Activated naive CD8-positive, alpha-beta T cell treated with anti-CD3 and anti-CD28 coated beads, Interleukin-2, amount 50 U/mL, for 16 hours (primary cell): ENCODE results near the gene BPIFB3.
"Not testable (repeated sequence)": the region's sequence is repeated elsewhere in the genome, so short reads cannot be mapped to it uniquely, and the experiment has no call there.

Source experiments
- DNase-seq: peaks from one replicate; pipeline ENCODE4 v3.0.0-alpha.2; 2020; ENCODE audit warnings: low read depth, low spot score

BPIFB3 gene

DNA sequence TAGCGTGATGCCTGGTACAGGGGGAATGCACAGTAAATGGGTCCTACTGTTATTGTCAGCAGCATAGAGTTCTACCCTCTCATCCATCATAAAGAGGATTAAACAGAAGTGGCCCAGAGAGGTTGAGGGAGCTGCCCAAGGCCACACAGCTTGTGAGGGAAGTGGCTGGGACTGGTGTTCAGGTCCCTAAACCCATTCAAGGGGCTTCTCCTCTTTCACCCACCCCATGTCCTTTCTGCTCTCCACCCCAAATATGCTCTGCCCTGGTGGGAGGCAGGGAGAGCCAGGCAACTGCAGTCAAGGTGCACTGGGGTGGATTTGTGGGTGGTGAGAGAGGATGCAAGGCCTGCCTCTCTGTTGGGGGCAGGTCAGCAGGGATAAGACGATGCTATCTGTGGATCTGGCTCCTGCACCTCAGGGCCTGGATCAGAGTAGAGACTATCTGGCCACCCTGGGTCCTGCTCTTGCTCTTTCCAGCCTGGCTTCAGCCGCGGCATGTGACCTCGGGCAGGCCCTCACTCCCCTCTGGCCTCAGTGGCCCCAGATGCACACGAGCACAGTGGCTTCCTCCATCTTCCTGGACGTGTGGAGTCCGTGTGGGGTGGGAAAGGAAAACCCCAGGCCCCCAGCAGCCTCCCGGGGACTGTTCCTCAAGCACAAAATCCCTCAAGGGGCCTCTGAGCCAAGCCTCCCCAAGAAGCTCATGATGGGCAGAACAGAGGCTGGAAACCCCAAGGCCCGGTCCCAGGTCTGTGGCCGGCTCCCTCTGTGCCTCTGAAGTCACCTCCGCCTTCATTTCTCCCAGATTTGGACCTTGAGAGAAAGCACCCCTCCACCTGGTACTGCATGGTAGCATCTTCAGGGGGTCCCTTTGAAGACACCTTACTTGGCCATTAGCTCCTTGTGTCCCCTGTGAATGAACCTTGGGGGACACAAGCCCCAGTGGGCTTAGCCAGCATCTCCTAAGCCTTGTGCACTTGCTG, 25.6 kb upstream of the BPIFB3 start:
- no peak for DNase-seq

- DNase-seq: no peak
Observed at GRCh38 chr20:33028875-33029274, 24.8 kb upstream of the BPIFB3 start.

- no peak for DNase-seq
Observed at GRCh38 chr20:33030076-33030475, 23.6 kb upstream of the BPIFB3 start.

- DNase-seq: no peak
Observed at GRCh38 chr20:33030569-33030968, 23.1 kb upstream of the BPIFB3 start.

DNA sequence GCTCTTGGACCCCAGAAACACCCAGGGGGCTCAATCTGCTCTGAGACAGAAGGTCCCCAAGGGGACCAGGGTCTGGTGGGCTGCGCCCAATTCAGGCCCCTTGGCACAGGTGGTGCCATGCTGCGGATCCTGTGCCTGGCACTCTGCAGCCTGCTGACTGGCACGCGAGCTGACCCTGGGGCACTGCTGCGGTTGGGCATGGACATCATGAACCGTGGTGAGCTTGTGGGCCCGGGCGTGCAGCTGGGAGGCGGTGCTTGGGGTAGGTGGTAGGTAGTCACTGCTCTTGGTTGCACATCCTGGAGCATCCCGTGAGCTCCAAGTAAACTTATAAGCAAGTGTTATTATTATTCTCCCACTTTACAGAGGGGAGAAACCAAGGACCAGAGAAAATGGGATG, 22.2 kb upstream of the BPIFB3 start, which contains the start of gene BPIFB6:
TSS of gene BPIFB6 (plus strand) at position 118 of the 400 bp plus-strand sequence. CDS start at position 118, 0 bp downstream.
- DNase-seq: no peak

GRCh38 chr20:33032555-33032954, 21.1 kb upstream of the BPIFB3 start:
- DNase-seq: no peak

DNA sequence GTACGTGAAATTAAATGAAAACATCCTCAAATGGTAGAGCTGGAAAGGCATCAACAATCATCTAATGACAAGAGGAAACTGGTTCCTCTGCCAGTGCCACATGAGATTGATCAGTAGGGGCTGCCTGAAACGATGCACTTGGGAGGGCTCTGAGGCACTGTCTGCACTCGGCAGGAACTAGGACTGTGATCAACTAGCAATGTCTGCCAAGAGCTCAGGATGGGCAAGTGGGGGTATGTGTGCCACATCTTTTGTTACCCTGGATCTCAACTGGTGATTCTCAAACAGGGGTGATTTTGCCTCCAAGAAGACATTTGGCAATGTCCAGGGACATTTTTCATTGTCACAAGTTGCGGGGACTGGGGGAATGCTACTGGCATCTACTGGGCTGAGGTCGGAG, 20.3 kb upstream of the BPIFB3 start:
- DNase-seq: no peak

GRCh38 chr20:33034115-33034514, 19.6 kb upstream of the BPIFB3 start:
- no peak for DNase-seq

DNA sequence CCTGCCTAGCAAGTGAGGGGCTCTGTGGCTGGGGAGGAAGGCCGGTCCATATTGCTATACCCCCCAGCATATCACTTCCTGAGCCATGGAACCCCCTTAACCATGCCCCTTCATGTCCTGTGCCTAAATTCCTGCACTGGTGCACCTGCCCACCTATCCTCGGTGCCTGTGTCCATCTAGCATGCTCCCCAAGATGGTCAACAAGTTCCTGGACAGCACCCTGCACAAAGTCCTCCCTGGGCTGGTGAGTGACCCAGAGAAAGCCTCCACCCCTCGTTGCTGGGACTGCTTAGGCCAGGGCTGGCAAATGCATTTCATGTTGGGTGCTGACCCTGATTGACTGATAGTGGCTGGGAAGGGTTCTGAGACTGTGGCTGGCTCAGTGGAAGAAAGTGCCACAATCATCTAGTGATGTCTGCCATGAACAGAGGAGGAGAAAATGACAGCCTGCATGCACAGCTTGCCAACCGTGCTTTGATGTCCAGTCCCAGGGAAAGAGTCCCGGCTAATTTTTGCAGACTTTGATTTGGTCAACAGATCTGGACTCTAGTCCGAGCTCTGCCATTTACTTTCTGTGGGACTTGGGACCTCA, 18.7 kb upstream of the BPIFB3 start:
- no peak for DNase-seq

DNA sequence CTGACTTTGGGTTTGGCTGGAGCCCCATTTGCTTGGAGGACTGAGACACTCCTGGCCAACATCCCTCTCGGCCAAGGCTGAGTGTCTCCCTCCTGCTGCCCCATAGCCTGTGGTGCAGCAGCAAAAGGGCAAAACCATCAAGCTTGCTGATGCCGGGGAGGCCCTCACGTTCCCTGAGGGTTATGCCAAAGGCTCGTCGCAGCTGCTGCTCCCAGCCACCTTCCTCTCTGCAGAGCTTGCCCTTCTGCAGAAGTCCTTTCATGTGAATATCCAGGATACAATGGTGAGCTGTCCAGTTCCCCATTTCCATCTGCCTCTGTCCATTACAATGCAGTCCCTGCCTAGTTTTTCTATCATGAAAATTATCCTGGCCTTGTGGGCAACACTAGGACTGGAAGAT, 16.2 kb upstream of the BPIFB3 start:
- DNase-seq: no peak

DNA sequence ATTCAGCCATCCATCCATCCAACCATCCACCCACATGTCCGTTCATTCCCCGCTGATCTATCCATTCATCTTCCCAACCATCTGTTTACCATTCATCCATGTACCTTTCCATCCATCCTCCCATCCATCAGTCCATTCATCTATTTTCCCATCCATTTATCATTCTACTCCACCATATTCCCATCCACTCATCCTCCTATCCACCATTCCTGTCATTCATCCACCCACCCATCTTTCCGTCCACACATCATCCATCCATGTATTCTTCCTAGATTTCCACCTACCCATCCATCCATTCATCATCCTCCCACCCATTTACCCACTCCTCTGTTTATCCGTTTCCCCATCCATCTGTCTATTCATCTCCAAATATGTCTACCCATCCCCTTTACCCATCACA, 15.5 kb upstream of the BPIFB3 start:
- no peak for DNase-seq

- no peak for DNase-seq
Observed at GRCh38 chr20:33042430-33042829, 11.3 kb upstream of the BPIFB3 start.

DNA sequence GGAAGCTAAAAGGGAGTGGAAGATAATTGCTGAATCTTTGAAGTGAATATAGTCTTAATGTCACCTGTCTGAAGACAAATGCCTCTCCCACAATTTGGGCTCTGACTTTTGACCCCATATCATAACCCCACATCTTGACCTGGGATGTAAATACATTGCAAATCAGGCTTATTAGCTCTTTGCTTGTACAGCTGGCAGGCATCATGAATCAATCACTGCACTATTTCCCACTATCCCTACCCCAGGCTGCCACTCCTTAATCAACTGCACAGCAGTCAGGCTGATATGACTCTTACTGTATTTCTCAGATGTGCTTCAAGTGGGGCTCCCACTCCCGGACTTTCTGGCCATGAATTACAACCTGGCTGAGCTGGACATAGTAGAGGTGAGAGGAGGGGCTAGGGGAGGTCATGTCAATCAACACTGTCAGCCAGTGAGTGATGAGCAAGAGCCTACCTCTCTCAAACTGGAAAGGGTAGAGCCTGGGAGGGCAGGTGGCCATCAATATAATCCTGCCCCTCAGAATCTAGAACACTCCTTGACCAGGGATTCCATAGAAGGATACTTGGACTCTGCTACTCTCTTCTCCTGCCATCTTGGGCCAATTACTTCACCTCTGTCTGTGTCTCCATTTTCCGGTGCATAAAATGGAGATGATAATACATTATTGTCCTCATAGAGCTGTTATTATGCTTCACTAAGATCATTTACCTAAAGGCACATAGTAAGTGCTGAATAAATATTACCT, 10.5 kb upstream of the BPIFB3 start:
- DNase-seq: no peak

GRCh38 chr20:33043731-33044181, 9.9 kb upstream of the BPIFB3 start:
- no peak for DNase-seq

DNA sequence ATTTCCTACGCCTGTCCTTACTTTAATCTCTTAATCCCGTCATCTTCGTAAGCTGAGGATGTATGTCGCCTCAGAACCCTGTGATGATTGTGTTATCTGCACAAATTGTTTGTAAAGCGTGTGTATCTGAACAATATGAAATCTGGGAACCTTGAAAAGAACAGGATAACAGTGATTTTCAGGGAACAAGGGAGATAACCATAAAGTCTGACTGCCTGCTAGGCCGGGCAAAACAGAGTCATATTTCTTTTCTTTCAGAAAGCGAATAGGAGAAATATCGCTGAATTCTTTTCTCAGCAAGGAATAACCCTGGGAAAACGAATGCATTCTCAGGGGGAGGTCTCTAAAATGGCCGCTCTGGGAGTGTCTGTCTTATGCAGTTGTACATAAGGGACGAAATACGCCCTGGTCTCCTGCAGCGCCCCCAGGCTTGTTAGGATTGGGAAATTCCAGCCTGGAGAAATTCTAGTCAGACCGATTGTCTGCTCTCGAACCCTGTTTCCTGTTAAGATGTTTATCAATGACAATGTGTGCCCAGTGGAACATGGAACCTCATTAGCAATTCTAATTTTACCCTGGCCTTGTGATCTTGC, 8.5 kb upstream of the BPIFB3 start:
- not testable (repeated sequence) for DNase-seq

DNA sequence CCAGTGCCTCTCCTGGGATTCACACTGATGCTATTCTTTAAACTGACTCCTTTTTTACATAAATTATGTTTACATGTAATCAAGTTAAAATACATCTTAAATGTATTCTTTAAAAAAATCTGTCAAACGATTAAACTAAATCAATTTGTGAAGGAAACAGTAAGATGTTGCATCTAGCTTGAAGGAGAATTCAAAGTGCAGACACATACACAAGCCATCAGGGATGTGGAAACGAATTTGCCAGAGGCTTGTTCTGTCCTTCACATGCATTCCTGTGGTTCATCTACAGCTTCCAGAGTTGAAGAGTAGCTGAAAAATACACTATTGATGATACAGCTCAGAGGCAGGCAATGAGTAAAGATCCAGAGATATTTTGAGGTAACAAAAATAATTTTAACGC, 7.3 kb upstream of the BPIFB3 start:
- no peak for DNase-seq

- DNase-seq: no peak
Observed at GRCh38 chr20:33051333-33051732, 2.4 kb upstream of the BPIFB3 start.

DNA sequence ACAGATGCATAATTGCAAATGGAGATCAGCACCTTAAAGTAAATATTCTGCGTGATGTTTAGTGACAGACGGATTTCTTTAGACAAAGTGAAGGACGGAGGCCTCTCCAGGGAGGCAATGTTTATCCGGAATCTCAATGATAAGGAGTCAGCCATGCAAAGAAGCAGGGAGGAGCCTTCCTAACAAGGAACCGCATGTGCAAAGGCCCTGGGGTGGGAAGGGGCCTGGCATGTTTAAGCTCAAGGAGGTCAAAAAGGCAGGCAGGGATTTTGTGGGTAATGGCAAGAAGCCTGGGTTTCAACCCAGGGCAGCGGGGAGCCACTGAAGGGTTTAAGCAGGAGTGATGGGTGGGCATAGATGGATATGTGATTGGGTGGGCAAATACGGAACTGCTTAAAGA, 678 bp downstream of the BPIFB3 start:
- no peak for DNase-seq

DNA sequence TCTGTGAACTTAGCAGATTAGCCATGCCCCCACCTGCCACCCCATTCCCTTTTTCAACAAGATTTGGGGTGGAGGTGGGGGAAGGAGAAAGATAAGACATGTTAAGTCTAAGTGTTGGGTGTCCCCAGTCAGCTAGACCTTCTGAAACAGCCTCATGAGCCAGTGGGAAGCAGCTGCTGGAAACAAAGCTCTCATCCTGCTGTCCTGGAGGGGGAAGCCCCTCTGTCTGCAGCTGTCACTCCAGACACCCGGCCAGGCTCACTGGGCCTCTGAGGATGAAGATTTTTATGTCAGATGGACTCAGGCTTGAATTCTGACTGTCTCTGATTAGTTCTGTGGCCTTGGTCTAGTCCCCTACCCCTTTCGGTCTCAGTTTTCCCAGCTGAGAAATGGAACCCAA, 1.1 kb downstream of the BPIFB3 start:
- DNase-seq: no peak

DNA sequence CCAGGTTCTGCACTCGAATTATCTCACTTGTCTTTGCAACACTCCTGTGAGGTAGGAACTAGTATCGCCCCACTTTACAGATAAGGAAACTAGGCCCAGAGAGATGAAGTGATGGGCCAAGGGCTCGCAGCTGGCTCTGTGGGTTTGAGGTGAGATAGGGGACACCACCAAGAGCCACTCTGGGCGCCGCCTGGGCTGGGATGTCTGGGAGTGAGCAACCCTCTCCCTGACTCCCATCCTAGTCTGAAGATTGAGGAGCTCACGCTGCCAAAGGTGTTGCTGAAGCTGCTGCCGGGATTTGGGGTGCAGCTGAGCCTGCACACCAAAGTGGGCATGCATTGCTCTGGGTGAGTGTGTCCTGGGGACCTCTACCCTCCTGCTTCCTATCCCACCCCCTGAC, 5.4 kb downstream of the BPIFB3 start:
- no peak for DNase-seq

DNA sequence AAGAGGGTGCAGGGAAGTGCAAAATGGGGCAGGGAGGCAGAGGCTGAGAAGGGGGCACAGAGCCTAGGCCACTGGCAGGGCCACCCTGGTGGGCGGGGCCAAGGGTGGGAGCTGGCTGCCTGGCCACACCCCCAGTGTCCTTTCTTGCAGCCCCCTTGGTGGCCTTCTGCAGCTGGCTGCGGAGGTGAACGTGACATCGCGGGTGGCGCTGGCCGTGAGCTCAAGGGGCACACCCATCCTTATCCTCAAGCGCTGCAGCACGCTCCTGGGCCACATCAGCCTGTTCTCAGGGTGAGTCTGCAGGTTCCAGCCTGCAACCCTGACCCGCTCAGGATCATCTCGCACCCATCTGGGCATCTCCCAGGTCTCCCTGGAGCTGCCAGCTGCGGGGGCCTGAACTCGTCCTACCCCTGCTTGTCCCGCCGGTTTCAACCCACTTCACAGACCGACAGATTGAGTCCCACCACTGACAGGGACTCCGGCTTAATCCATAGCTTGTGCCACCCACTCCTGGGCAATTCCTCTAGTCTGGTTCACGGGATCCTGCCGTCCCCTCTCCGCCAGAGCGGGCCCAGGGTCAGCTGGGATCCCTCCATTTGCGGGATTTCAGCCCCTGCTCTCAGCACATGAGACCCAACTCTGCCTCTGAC, 6.2 kb downstream of the BPIFB3 start:
- no peak for DNase-seq
